Measurements from ENCODE around the gene ST7L. TPM values are rescaled to one million over a fixed set of nuclear protein-coding genes. Genes with fewer than 3 reads are reported as not detected.

ST7L gene
- total and polyA plus RNA-seq, 2 of the 4 experiments (the other 2 are of a cell fraction) = 7.7 to 14.7 TPM

- BruUV-seq (replicated peaks) = no TSS peak
- no peaks in the 10 kb centered on the region for H3K27me3 ChIP-seq (ENCODE audit: control insufficient read depth, insufficient read depth, low read length)
- H2AK5ac ChIP-seq (ENCODE audit: low read depth, low read length) = no peak overlapping the region
- H2BK20ac ChIP-seq (ENCODE audit: low read depth, low read length) = no peak overlapping the region
- H3K4me2 ChIP-seq (ENCODE audit: low read depth, low read length) = no peak overlapping the region
- ChIA-PET CTCF (interaction anchor here (0.6 kb wide), 1 partner anchor 233 kb away, joined by 3 read pairs; no protein-coding TSS in a partner anchor), POLR2A (ENCODE audit: unreplicated experiment) (no interaction called here)
- H3K9ac ChIP-seq (ENCODE audit: low read depth, low read length) = no peak overlapping the region
- H2BK5ac ChIP-seq (ENCODE audit: low read depth, low read length, poor library complexity, severe bottlenecking) = peak overlapping the region; percentile 26
- H3K18ac ChIP-seq (ENCODE audit: low read depth, low read length) = no peak overlapping the region
- in situ Hi-C loops (cut with MboI; ENCODE audit: low sequenced_read_pairs) (no loop called here), dilution Hi-C loops (cut with HindIII; ENCODE audit: low sequenced_read_pairs, unreplicated experiment) (no loop called here), intact Hi-C loops (cut with micrococcal nuclease) (loop anchor here (5.0 kb wide), 1 partner anchor 36 kb away; the partner anchor contains the start of gene MOV10)
- no peak overlapping the region for H2AFZ ChIP-seq (replicated peaks; ENCODE audit: low read length, poor library complexity)
- TF ChIP-seq RCOR1 (IDR thresholded peaks at IDR 0.05; ENCODE audit: insufficient replicate concordance, low read length) = no peak
- TF ChIP-seq, protein P1, sequence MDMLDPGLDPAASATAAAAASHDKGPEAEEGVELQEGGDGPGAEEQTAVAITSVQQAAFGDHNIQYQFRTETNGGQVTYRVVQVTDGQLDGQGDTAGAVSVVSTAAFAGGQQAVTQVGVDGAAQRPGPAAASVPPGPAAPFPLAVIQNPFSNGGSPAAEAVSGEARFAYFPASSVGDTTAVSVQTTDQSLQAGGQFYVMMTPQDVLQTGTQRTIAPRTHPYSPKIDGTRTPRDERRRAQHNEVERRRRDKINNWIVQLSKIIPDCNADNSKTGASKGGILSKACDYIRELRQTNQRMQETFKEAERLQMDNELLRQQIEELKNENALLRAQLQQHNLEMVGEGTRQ (IDR thresholded peaks at IDR 0.05; ENCODE audit: low read depth, low read length) = no peak
- TF ChIP-seq RAD21 (IDR thresholded peaks at IDR 0.05; ENCODE audit: low read length) = no peak
- no peak for TF ChIP-seq FOS (IDR thresholded peaks at IDR 0.05; ENCODE audit: low read depth, low read length)
- TF ChIP-seq ELK1 (IDR thresholded peaks at IDR 0.05; ENCODE audit: borderline replicate concordance, low read depth, low read length) = no peak
- TF ChIP-seq BHLHE40 (IDR thresholded peaks at IDR 0.05; ENCODE audit: low read depth, low read length) = no peak
- TF ChIP-seq MXI1 (IDR thresholded peaks at IDR 0.05; ENCODE audit: borderline replicate concordance, low read depth, low read length) = no peak
- TF ChIP-seq CTCF (conservative IDR thresholded peaks at IDR 0.05; ENCODE audit: low read depth, low read length) = no peak
- H4K91ac ChIP-seq (ENCODE audit: insufficient read depth, low read depth, low read length) = no peak overlapping the region
- no peak overlapping the region for H3K56ac ChIP-seq (ENCODE audit: extremely low read depth, insufficient read depth, low read length)
- 0 out of 2 replicates have a peak, but pooled peaks cover 1% of the 10 kb centered on the region for H3K36me3 ChIP-seq (ENCODE audit: control insufficient read depth, insufficient read depth, low read length)
- peaks cover 8% of the 10 kb centered on the region for H3K9me1 ChIP-seq (ENCODE audit: insufficient read depth, low read length)
- H3K79me1 ChIP-seq (ENCODE audit: low read depth in 1 of 2, low read length in 2 of 2) = peaks cover 0 to 45% of the 10 kb centered on the region in 2 experiments; a peak in 2 of 4 replicates
- ATAC-seq (ENCODE audit: low read depth) = no peak
- no CpG with 5 or more reads among the region's 2 CpGs for WGBS, 2 experiments (ENCODE audit: extremely low coverage in 2 of 2, insufficient read length in 1 of 2)
- peaks cover 4% of the 10 kb centered on the region for H3K4me1 ChIP-seq (ENCODE audit: control insufficient read depth, insufficient read depth, low read length)
- H2BK120ac ChIP-seq (ENCODE audit: low read depth, low read length) = no peak overlapping the region
- no peak overlapping the region for H3K23ac ChIP-seq (ENCODE audit: low read depth, low read length)
- H4K20me1 ChIP-seq (ENCODE audit: insufficient read depth, low read length) = peaks cover 78% of the 10 kb centered on the region
- no peak overlapping the region for H2BK15ac ChIP-seq (ENCODE audit: low read depth, low read length)
- H3K4me3 ChIP-seq (ENCODE audit: insufficient read depth, low read depth, low read length) = no peak overlapping the region
- H3K27ac ChIP-seq (ENCODE audit: insufficient read depth, low read length) = no peak overlapping the region; the same call in 1 of the 2 replicates
- no peak overlapping the region for H3K4ac ChIP-seq (ENCODE audit: low read depth, low read length)
- no peak overlapping the region for H4K5ac ChIP-seq (ENCODE audit: low read depth, low read length)
- DNase-seq = no peak
- no peaks in the 10 kb centered on the region for H3K9me3 ChIP-seq (ENCODE audit: control insufficient read depth, insufficient read depth, low read length)
- H3K14ac ChIP-seq (replicated peaks; ENCODE audit: low read depth, low read length) = no peak overlapping the region
- H2AK9ac ChIP-seq (replicated peaks; ENCODE audit: low read depth, low read length, poor library complexity) = no peak overlapping the region
- H4K8ac ChIP-seq (ENCODE audit: low read depth in 2 of 2, low read length in 2 of 2) = no peak overlapping the region
Measured at GRCh38 chr1:112636056-112636455, 17.1 kb upstream of the ST7L start.

Data from IMR-90 (cell line).